B cell (primary cell): ENCODE results near the gene PITX2. TPM values are rescaled to one million over a fixed set of nuclear protein-coding genes. Genes with fewer than 3 reads are reported as not detected.
A peak's percentile ranks its signal among the peaks of the same experiment; 100 is the strongest.

Experiments
- ATAC-seq: fragments of 200-7000 bp; cut with Tn5 transposase; one replicate; pipeline ENCODE4 v1.10.0; 2021; ENCODE audit warnings: low read depth, mild to moderate bottlenecking, moderate number of reproducible peaks, moderate library complexity
- CTCF ChIA-PET: fragments of 350-600 bp; sonication (Branson Sonifier 250); formaldehyde crosslinking; loops from one replicate; lab custom pipeline; 2021; ENCODE audit warnings: antibody characterized with exemption, inconsistent platforms; lab: Charles Lee
- POLR2A ChIA-PET: fragments of 350-600 bp; sonication (Branson Sonifier 250); formaldehyde crosslinking; loops from one replicate; lab custom pipeline; 2021; ENCODE audit warnings: antibody characterized with exemption; lab: Charles Lee
- DNase-seq: peaks from one replicate; pipeline ENCODE4 v3.0.0; 2013
- H2AFZ ChIP-seq: 2 replicates; pipeline ENCODE4 v1.6.1; 2012; ENCODE audit warnings: mild to moderate bottlenecking, low read depth, low read length; ENCODE audit not compliant: insufficient read depth, poor library complexity, severe bottlenecking
- H3K27ac ChIP-seq, 2 donors: 1 replicate in 1 of 2; 2 replicates in 1 of 2; pipeline ENCODE4 v1.5.1; 2012 to 2013; ENCODE audit warnings: low read length in 2 of 2, mild to moderate bottlenecking in 2 of 2, moderate library complexity in 1 of 2
- H3K27me3 ChIP-seq, 4 experiments: fragments of 200-600 bp in 1 of 4; sonication (generic) in 1 of 4; replicated peaks in 1 of 4; 1 replicate in 2 of 4; 2 replicates in 2 of 4; pipeline versions ENCODE4 v1.6.1 to v1.7.0; 2013 to 2016; ENCODE audit warnings: low read length in 3 of 4, mild to moderate bottlenecking in 2 of 4, mixed read lengths in 1 of 4, moderate library complexity in 1 of 4; ENCODE audit not compliant: insufficient read depth in 4 of 4, control insufficient read depth in 3 of 4; ENCODE audit errors: control extremely low read depth in 1 of 4
- H3K36me3 ChIP-seq, 2 experiments: replicated peaks in 1 of 2; 1 replicate in 1 of 2; 2 replicates in 1 of 2; pipeline versions ENCODE4 v1.6.1 to v1.7.1; 2013; ENCODE audit warnings: low read length in 1 of 2; ENCODE audit not compliant: insufficient read depth in 2 of 2, control insufficient read depth in 1 of 2; ENCODE audit errors: control extremely low read depth in 1 of 2, extremely low read depth in 1 of 2
- H3K4me1 ChIP-seq, 2 donors: fragments of 200-600 bp in 1 of 2; sonication (generic) in 1 of 2; 1 replicate in 1 of 2; 2 replicates in 1 of 2; pipeline versions ENCODE4 v1.5.1 to v1.6.1; 2013 to 2017; ENCODE audit warnings: low read length in 2 of 2; ENCODE audit not compliant: control insufficient read depth in 2 of 2, insufficient read depth in 2 of 2
- H3K4me2 ChIP-seq: replicated peaks from 2 replicates; pipeline ENCODE3; 2012; ENCODE audit warnings: mild to moderate bottlenecking, low read depth, low read length; ENCODE audit not compliant: poor library complexity, severe bottlenecking
- H3K4me3 ChIP-seq, 5 experiments: fragments of 200-600 bp in 1 of 5; sonication (generic) in 1 of 5; 1 replicate in 3 of 5; 2 replicates in 2 of 5; pipeline versions ENCODE4 v1.5.1 to v1.7.0; 2011 to 2016; ENCODE audit warnings: low read length in 4 of 5, mild to moderate bottlenecking in 4 of 5, low read depth in 2 of 5, control low read depth in 1 of 5, moderate library complexity in 1 of 5; ENCODE audit not compliant: insufficient read depth in 1 of 5; ENCODE audit errors: control extremely low read depth in 1 of 5, extremely low read depth in 1 of 5
- H3K79me2 ChIP-seq: fragments of 200-600 bp; sonication (generic); one replicate; pipeline ENCODE4 v1.6.0; 2016; ENCODE audit warnings: low read length; ENCODE audit not compliant: control insufficient read depth, insufficient read depth
- H3K9ac ChIP-seq: fragments of 200-600 bp; sonication (generic); 2 replicates; pipeline ENCODE4 v1.6.1; 2017; ENCODE audit warnings: mild to moderate bottlenecking, low read length, moderate library complexity
- H3K9me3 ChIP-seq, 3 donors: one replicate each; pipeline versions ENCODE4 v1.6.1 to v1.7.1; 2013; ENCODE audit warnings: low read length in 2 of 3; ENCODE audit not compliant: control insufficient read depth in 2 of 3, insufficient read depth in 1 of 3; ENCODE audit errors: control extremely low read depth in 1 of 3
- H4K20me1 ChIP-seq: 2 replicates; pipeline ENCODE4 v1.6.0; 2012; ENCODE audit warnings: mild to moderate bottlenecking, low read length; ENCODE audit not compliant: insufficient read depth, control insufficient read depth, poor library complexity, severe bottlenecking
- H3K27ac Mint-ChIP-seq: one replicate; pipeline ENCODE4 v1.8.0; 2021; ENCODE audit warnings: mixed read lengths
- H3K27me3 Mint-ChIP-seq: one replicate; pipeline ENCODE4 v1.8.0; 2021; ENCODE audit warnings: mixed read lengths
- H3K4me1 Mint-ChIP-seq: one replicate; pipeline ENCODE4 v1.8.0; 2021; ENCODE audit warnings: mixed read lengths
- H3K4me3 Mint-ChIP-seq: one replicate; pipeline ENCODE4 v1.8.0; 2021; ENCODE audit warnings: mixed read lengths
- H3K9me3 Mint-ChIP-seq: one replicate; pipeline ENCODE4 v1.8.0; 2022; ENCODE audit warnings: mixed read lengths; ENCODE audit not compliant: insufficient read depth
- EZH2 ChIP-seq: IDR thresholded peaks from 2 replicates; pipeline ENCODE4 v1.6.1; 2012; ENCODE audit warnings: borderline replicate concordance, low read depth, mild to moderate bottlenecking, moderate library complexity, low read length; ENCODE audit not compliant: insufficient read depth, poor library complexity, severe bottlenecking
- WGBS: methylation state at CpG from one replicate; pipeline ENCODE4 v1.1.5; 2013; ENCODE audit warnings: missing lambda C conversion rate; ENCODE audit not compliant: insufficient coverage; 5-methylcytosine and 5-hydroxymethylcytosine counted together
- intact Hi-C: fragments of 100-400 bp; cut with micrococcal nuclease; formaldehyde crosslinking; loops from one replicate; pipeline ENCODE4 v1.10.0; 2022
- polyA minus RNA-seq: library from RNA; depleted of rRNA, polyadenylated mRNA; stranded (reverse); fragments of >200 nt; gene quantifications from 2 replicates; pipeline ENCODE4 v1.2.3, GENCODE V29; 2012
- polyA plus RNA-seq: library from polyadenylated mRNA; depleted of rRNA; stranded (reverse); fragments of >200 nt; gene quantifications from 2 replicates; pipeline ENCODE4 v1.2.3, GENCODE V29; 2012
- total RNA-seq, 2 donors: library from RNA; stranded (reverse); fragments of 120-200 nt in 1 of 2; gene quantifications; 1 replicate in 1 of 2; 2 replicates in 1 of 2; pipeline versions ENCODE4 v1.2.3 to v1.2.4, GENCODE V29; 2013 to 2022
- TF ChIP-seq, protein P1 (sequence below): fragments of 200-600 bp; IDR thresholded peaks from one replicate; pipeline ENCODE4 v1.8.0; 2022; ENCODE audit warnings: antibody characterized with exemption, mild to moderate bottlenecking

The PITX2 gene
- total RNA-seq (not detected in 2 replicates), polyA plus RNA-seq (not detected in 2 replicates), polyA minus RNA-seq (not detected in 2 replicates)
- 0.86 TPM for total RNA-seq (2013)

DNA sequence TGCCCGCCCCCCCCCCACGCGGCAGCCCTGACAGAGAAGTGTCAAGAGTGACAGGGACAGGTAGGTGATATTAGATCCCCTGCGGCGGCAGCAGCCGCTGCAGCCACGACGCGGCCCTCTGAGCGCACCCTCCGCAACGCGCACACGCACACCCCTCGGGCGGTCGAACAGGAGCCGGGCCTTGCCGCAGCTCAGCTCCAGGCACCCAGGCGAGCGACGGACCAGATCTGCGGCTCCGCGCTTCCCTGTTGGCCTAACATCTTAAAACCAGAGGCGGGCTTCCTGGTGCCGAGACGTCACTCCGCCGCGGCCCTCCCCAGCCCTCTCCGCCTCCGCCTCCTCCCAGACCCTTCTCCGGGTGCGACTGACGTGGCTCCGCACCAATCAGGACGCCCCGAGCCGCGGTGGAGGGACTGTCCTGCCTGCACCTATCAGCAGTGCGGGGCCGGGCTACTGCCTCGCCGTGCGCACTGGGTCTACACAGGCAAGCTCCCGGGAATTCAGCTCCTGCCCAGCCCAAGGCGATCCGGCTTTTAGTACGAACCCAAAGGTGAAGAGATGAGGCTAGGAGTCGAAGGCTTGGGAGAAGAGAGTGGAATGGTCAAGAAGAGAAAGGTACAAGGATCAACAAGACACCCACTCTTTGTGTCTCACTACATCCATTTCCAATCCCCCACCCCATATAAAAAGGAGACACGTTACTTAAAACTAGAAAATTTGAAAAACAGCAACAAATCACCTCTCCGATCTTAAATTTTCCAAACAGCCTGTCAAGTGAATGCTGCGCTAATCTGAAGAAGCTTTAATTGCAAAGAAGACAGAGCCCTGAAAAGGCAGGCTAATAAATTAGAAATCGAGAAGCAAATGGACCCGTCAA is at the start of gene PITX2:
Gene PITX2 (minus strand): TSS at position 237 of the 877 bp plus-strand sequence. CDS start 617 bp downstream, outside the sequence.
- no peak for DNase-seq
- no peaks in the 10 kb centered on the region for H3K36me3 ChIP-seq
- ATAC-seq, result peak; percentile 24
- H3K79me2 ChIP-seq, result no peaks in the 10 kb centered on the region
- H3K4me1 ChIP-seq, result peaks cover 27 to 41% of the 10 kb centered on the region in 2 donors
- H3K9ac ChIP-seq, result peak within 1 kb of the TSS; percentile 25
- peaks cover 29% of the 10 kb centered on the region for H3K4me1 Mint-ChIP-seq
- peaks cover 88% of the 10 kb centered on the region for H3K27me3 Mint-ChIP-seq
- H3K27ac ChIP-seq, result no peak within 1 kb of the TSS
- ChIA-PET POLR2A (no interaction called here), CTCF (no interaction called here)
- H4K20me1 ChIP-seq, result no peaks in the 10 kb centered on the region
- no peaks in the 10 kb centered on the region for H3K9me3 Mint-ChIP-seq
- peak within 1 kb of the TSS; percentile 58 for H3K4me2 ChIP-seq
- peaks cover 1 to 55% (median 7%) of the 10 kb centered on the region in 3 donors for H3K9me3 ChIP-seq
- peak within 1 kb of the TSS; percentile 69 for H3K4me3 Mint-ChIP-seq
- peaks cover 0 to 86% (median 72%) of the 10 kb centered on the region in 4 experiments for H3K27me3 ChIP-seq
- TF ChIP-seq, protein P1, sequence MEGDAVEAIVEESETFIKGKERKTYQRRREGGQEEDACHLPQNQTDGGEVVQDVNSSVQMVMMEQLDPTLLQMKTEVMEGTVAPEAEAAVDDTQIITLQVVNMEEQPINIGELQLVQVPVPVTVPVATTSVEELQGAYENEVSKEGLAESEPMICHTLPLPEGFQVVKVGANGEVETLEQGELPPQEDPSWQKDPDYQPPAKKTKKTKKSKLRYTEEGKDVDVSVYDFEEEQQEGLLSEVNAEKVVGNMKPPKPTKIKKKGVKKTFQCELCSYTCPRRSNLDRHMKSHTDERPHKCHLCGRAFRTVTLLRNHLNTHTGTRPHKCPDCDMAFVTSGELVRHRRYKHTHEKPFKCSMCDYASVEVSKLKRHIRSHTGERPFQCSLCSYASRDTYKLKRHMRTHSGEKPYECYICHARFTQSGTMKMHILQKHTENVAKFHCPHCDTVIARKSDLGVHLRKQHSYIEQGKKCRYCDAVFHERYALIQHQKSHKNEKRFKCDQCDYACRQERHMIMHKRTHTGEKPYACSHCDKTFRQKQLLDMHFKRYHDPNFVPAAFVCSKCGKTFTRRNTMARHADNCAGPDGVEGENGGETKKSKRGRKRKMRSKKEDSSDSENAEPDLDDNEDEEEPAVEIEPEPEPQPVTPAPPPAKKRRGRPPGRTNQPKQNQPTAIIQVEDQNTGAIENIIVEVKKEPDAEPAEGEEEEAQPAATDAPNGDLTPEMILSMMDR, result no peak
- TF ChIP-seq EZH2, result no peak
- H2AFZ ChIP-seq, result peak within 1 kb of the TSS; percentile 31
- 6% methylated on average over 49 of the region's 56 CpGs for WGBS
- H3K4me3 ChIP-seq, result peak within 1 kb of the TSS in 2 of 5 experiments; percentile 3 to 15
- intact Hi-C loops, result no loop called here
- no peak within 1 kb of the TSS for H3K27ac Mint-ChIP-seq

DNA sequence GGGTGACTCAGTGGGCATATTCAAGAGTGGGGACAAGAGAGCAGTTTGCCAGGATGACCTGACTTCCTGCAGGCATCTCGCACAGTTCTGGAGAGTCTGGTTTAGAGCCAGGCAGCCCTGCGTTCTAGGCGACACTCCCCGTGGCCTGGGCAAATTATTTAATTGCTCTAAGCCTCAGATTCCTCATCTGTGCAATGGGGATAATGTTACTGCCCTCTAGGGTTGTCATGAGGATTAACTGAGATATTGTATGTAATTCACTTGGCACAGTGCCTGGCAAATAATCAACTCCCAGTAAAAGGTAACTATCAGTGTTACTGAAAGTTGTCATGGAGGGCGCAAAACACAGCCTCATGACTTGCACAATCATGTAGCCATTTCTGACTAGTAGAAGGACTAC is 48.8 kb upstream of the PITX2 start:
- no peaks in the 10 kb centered on the region for H3K79me2 ChIP-seq
- H3K36me3 ChIP-seq, result no peaks in the 10 kb centered on the region
- no peak for DNase-seq
- H4K20me1 ChIP-seq, result no peaks in the 10 kb centered on the region
- Mint-ChIP-seq H3K27me3 (peaks cover 9% of the 10 kb centered on the region), H3K4me1 (no peaks in the 10 kb centered on the region), H3K27ac (no peak overlapping the region), H3K4me3 (no peak overlapping the region), H3K9me3 (no peaks in the 10 kb centered on the region)
- no peak overlapping the region for H2AFZ ChIP-seq
- ChIA-PET CTCF (no interaction called here), POLR2A (no interaction called here)
- no peak overlapping the region for H3K9ac ChIP-seq
- H3K27ac ChIP-seq, result no peak overlapping the region
- intact Hi-C loops, result no loop called here
- no peak overlapping the region for H3K4me2 ChIP-seq
- WGBS, result 88% methylated on average over 4 of the region's 5 CpGs
- ATAC-seq, result no peak
- peaks cover 0 to 4% (median 0%) of the 10 kb centered on the region in 4 experiments for H3K27me3 ChIP-seq
- H3K4me3 ChIP-seq, result no peak overlapping the region
- no peaks in the 10 kb centered on the region for H3K9me3 ChIP-seq
- TF ChIP-seq, protein P1, result no peak
- no peak for TF ChIP-seq EZH2
- no peaks in the 10 kb centered on the region for H3K4me1 ChIP-seq
